Ovary (tissue), 3 donors: ENCODE measurements around the gene RSF1.
A peak's percentile ranks its signal among the peaks of the same experiment; 100 is the strongest.

Source experiments
- EP300 ChIP-seq: sonication (generic); formaldehyde crosslinking; IDR thresholded peaks from one replicate; pipeline ENCODE4 v1.6.1; 2017; ENCODE audit warnings: antibody characterized with exemption
- TF ChIP-seq, protein P1 (sequence below), 3 donors: fragments of 450-650 bp in 2 of 3; fragments of 200-600 bp in 1 of 3; IDR thresholded peaks; one replicate each; pipeline versions ENCODE4 v1.5.1 to v1.8.0; 2016 to 2022; ENCODE audit warnings: antibody characterized with exemption in 3 of 3, mild to moderate bottlenecking in 1 of 3
- donor health status: DM: no; HTN: no; CAD: no.

DNA sequence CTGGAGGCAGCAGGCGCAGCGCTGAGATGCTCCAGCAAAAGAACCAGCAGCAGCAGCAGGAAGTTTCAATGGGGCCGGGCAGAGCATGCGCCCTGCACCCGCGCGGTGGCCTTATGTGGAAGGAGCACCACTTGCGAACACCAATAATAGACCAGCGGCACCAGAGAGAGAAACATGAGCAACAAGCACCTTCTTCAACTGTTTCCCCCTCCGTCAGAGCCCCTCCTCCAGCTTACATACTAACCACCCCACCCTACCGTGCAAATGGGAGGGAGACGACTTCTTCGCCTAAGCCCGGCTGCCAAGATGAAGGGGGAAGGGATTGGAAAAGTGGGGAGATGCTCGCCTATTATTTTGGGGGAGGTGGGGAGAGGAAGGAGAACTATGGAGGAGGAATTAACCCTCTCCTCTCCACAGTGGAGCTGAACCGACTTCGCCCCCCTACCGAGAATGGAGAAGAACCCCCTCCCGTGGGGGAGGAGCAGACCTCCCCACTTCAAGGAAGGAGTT is 1.1 kb downstream of the RSF1 start:
- TF ChIP-seq, protein P1, sequence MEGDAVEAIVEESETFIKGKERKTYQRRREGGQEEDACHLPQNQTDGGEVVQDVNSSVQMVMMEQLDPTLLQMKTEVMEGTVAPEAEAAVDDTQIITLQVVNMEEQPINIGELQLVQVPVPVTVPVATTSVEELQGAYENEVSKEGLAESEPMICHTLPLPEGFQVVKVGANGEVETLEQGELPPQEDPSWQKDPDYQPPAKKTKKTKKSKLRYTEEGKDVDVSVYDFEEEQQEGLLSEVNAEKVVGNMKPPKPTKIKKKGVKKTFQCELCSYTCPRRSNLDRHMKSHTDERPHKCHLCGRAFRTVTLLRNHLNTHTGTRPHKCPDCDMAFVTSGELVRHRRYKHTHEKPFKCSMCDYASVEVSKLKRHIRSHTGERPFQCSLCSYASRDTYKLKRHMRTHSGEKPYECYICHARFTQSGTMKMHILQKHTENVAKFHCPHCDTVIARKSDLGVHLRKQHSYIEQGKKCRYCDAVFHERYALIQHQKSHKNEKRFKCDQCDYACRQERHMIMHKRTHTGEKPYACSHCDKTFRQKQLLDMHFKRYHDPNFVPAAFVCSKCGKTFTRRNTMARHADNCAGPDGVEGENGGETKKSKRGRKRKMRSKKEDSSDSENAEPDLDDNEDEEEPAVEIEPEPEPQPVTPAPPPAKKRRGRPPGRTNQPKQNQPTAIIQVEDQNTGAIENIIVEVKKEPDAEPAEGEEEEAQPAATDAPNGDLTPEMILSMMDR (IDR thresholded peaks at IDR 0.05), result peak in 1 of 3 donors; percentile 24
- TF ChIP-seq EP300, result no peak
